C4-2B (cell line): Measurements from ENCODE around the gene SGCG.
"Not testable (repeated sequence)": the region's sequence is repeated elsewhere in the genome, so short reads cannot be mapped to it uniquely, and the experiment has no call there.

ENCODE experiments used
- H3K27ac ChIP-seq: fragments of 450-650 bp; 2 replicates; pipeline ENCODE4 v1.5.1; 2017
- CTCF ChIP-seq: fragments of 450-650 bp; conservative IDR thresholded peaks from 2 replicates; pipeline ENCODE4 v1.5.1; 2017; ENCODE audit warnings: mild to moderate bottlenecking
- ZFX ChIP-seq: fragments of 450-650 bp; IDR thresholded peaks from 2 replicates; pipeline ENCODE4 v1.6.1; 2017

Gene SGCG

DNA sequence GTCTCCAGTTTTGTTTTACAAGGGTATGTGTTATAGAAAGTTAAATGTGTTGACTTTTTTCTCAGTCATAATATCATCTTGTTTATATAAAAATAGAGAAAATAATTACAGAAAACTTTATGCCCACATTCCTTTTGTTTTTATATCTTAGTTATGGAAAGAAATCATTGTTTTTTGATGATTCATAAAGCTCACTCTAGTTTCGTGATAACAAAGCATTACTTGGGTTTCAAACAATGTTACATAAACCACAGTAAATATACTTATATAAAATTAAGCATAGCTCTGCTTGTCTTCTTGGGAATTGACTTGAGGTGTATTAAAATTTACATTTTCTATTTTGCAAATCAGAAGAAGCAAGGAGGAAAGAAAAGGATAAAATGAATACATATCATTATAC lies 111.8 kb downstream of the SGCG start:
- H3K27ac ChIP-seq, result no peak overlapping the region
- TF ChIP-seq CTCF, result no peak
- no peak for TF ChIP-seq ZFX

GRCh38 chr13:23314837-23315236 lies 134.1 kb downstream of the SGCG start:
- not testable (repeated sequence) for H3K27ac ChIP-seq

GRCh38 chr13:23319883-23320224 lies 139.1 kb downstream of the SGCG start:
- no peak overlapping the region for H3K27ac ChIP-seq
- TF ChIP-seq CTCF, result peak; percentile 60
- TF ChIP-seq ZFX, result no peak

DNA sequence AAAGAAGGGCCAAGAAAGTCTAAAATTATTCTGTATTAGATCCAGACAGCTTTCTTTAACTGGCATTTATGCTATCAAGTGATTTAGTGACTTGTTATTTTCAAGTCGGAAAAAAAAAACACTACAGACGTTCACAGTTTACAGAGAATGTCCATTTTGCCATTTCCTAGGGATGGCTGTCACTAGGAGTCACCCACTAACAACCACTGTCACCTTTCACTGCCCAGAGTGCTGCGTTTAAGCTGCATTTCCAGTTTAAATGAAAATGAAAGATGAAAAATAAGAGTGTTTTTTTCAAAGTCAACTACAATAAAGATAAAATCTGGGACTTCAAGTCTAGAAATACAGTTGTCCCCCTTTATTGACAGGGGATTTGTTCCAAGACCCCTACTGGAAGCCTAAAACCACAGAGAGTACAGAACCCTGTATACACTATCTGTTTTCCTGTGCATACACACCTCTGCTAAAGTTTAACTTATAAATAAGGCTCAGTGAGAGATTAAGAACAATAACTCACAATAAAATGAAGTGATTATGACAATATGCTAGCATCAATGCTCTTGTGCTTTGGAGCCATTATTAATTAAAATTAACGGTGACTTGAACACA lies 140.3 kb downstream of the SGCG start:
- H3K27ac ChIP-seq, result no peak overlapping the region
- TF ChIP-seq CTCF (no peak), ZFX (no peak)

- no peak overlapping the region for H3K27ac ChIP-seq
- TF ChIP-seq CTCF (no peak), ZFX (no peak)
Observed at GRCh38 chr13:23321535-23322241, 140.9 kb downstream of the SGCG start.

- TF ChIP-seq CTCF (no peak), ZFX (no peak)
- H3K27ac ChIP-seq, result no peak overlapping the region
Observed at GRCh38 chr13:23322353-23323336, 141.9 kb downstream of the SGCG start.

DNA sequence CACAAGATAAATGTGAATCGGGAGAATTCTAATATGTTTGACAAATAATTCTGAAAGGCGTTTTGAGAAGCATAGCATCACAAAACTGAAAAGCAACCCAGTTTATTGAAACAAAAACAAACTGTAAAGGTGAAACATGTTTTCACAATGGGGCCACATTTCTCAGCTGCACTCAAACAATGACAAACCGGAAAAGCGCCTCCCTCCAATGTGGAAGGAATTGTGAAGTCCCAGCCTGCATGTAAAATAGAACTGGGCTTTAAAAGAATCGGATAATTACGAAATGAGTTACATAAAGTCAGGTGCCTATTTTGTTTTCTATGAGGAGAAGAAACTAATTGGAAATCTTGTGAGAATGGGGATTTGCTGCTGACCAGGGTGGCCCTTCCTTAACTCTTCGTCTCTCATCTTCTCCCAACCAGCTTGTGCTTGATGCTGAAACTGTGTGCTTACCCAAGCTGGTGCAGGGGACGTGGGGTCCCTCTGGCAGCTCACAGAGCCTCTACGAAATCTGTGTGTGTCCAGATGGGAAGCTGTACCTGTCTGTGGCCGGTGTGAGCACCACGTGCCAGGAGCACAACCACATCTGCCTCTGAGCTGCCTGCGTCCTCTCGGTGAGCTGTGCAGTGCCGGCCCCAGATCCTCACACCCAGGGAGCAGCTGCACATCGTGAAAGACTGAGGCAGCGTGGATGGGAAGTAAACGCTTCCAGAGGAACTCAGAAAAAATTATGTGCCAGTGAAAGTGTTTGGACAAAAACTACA lies 143.3 kb downstream of the SGCG start:
- TF ChIP-seq ZFX (no peak), CTCF (no peak)
- H3K27ac ChIP-seq, result no peak overlapping the region
